Activated CD8-positive, alpha-beta memory T cell treated with anti-CD3 and anti-CD28 coated beads, Interleukin-2, amount 50 U/mL, for 1 hour (primary cell): ENCODE results near the gene ANXA4.

Experiments used
- DNase-seq: peaks from one replicate; pipeline ENCODE4 v3.0.0-alpha.2; 2020; ENCODE audit errors: extremely low read depth

The ANXA4 gene

GRCh38 chr2:69844560-69844959, 102.6 kb downstream of the ANXA4 start:
- DNase-seq: no peak

GRCh38 chr2:69846182-69847067, 104.5 kb downstream of the ANXA4 start:
- DNase-seq: no peak

- no peak for DNase-seq
Measured at GRCh38 chr2:69847068-69847828, 105.3 kb downstream of the ANXA4 start.

- no peak for DNase-seq
Measured at GRCh38 chr2:69848186-69848790, 106.4 kb downstream of the ANXA4 start.

GRCh38 chr2:69858261-69858660, 116.3 kb downstream of the ANXA4 start:
- no peak for DNase-seq

GRCh38 chr2:69863298-69863697, 121.4 kb downstream of the ANXA4 start:
- no peak for DNase-seq
